ENCODE measurements around the gene MARCHF4.
"Not testable (repeated sequence)": the region's sequence is repeated elsewhere in the genome, so short reads cannot be mapped to it uniquely, and the experiment has no call there.

Gene MARCHF4

GRCh38 chr2:216389570-216389969 lies 17.3 kb upstream of the MARCHF4 start:
- DNase-seq, result no peak

GRCh38 chr2:216388046-216388884 lies 16.0 kb upstream of the MARCHF4 start:
- DNase-seq, result no peak

GRCh38 chr2:216387262-216387661 lies 15.0 kb upstream of the MARCHF4 start:
- DNase-seq, result no peak

GRCh38 chr2:216385478-216385877 lies 13.2 kb upstream of the MARCHF4 start:
- DNase-seq, result no peak

GRCh38 chr2:216384409-216384808 lies 12.1 kb upstream of the MARCHF4 start:
- not testable (repeated sequence) for DNase-seq

GRCh38 chr2:216379977-216380376 lies 7.7 kb upstream of the MARCHF4 start:
- no peak for DNase-seq

GRCh38 chr2:216375286-216375685 lies 3.0 kb upstream of the MARCHF4 start:
- no peak for DNase-seq

GRCh38 chr2:216373896-216374295 lies 1.6 kb upstream of the MARCHF4 start:
- no peak for DNase-seq

- DNase-seq, result peak; percentile 66 to 88
Observed at GRCh38 chr2:216372761-216373291, 543 bp upstream of the MARCHF4 start.

- DNase-seq, result no peak
Observed at GRCh38 chr2:216370961-216371712, 1.1 kb downstream of the MARCHF4 start.

GRCh38 chr2:216369821-216370220 lies 2.5 kb downstream of the MARCHF4 start:
- DNase-seq, result no peak

GRCh38 chr2:216366777-216367471 lies 5.4 kb downstream of the MARCHF4 start:
- DNase-seq, result no peak

- no peak for DNase-seq
Observed at GRCh38 chr2:216365518-216365917, 6.8 kb downstream of the MARCHF4 start.

- no peak for DNase-seq
Observed at GRCh38 chr2:216363221-216363620, 9.1 kb downstream of the MARCHF4 start.

GRCh38 chr2:216362730-216363129 lies 9.6 kb downstream of the MARCHF4 start:
- peak in 1 of 2 experiments; percentile 15 for DNase-seq

- no peak for DNase-seq
Observed at GRCh38 chr2:216355711-216356110, 16.6 kb downstream of the MARCHF4 start.

GRCh38 chr2:216354306-216354705 lies 18.0 kb downstream of the MARCHF4 start:
- DNase-seq, result no peak

GRCh38 chr2:216352653-216353270 lies 19.5 kb downstream of the MARCHF4 start:
- no peak for DNase-seq

- no peak for DNase-seq
Observed at GRCh38 chr2:216351172-216351925, 20.9 kb downstream of the MARCHF4 start.

- peak in 1 of 2 experiments; percentile 19 for DNase-seq
Observed at GRCh38 chr2:216350214-216350791, 22.0 kb downstream of the MARCHF4 start.

- no peak for DNase-seq
Observed at GRCh38 chr2:216349366-216349765, 22.9 kb downstream of the MARCHF4 start.

Measured in SW 1271 (cell line).